Left kidney (tissue), 1 donor: ENCODE measurements around the gene ROCK1. TPM values are rescaled to one million over a fixed set of nuclear protein-coding genes. Genes with fewer than 3 reads are reported as not detected.

Experiments used
- polyA plus RNA-seq: library from polyadenylated mRNA; unstranded; fragments of 120-200 nt; gene quantifications from one replicate; pipeline ENCODE4 v1.2.1, GENCODE V29; 2013; ENCODE audit not compliant: insufficient read length

Gene ROCK1
- polyA plus RNA-seq, 1 donor, result 79.1 TPM

Other genes starting within 250 kb of the ROCK1 start
- gene GREB1L, start 130.4 kb upstream of the ROCK1 start, polyA plus RNA-seq, result 4.0 TPM